ENCODE results near the gene PRICKLE1.

DNA sequence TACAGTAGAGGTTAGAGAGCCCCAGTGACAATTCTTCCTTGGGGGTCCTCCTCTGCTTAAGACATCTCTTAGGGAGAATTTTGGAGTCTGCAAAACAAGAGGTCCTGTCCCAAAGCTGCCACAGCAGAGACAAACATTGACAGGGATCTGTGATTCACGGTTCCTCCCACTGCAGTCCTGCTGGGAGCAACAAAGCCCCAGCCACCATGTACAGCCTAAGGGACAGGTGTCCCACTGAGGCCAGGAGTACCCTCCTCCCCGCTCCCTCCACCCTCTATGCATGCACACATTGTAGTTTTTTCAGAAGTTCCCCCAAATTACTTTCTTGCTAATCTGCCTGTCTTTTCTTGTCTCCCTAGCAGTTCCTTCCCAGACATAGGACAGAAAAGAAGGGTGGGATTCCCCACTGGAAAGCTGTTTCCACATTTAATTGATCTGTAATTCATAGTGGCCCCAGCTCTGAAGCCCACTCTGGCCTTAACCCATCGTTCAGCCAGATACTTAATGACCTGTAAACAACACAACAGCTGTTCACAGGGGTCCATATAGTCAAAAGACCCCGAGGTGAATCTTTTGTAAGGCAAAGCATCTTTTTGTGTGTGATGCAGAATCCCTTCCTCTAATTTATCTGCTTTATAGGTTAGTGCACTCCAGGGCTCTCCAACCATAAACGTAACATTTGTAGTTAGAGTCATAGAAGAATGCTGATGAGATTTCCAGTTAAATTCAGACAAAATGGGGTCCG, 13.9 kb upstream of the PRICKLE1 start:
- no peak for TF ChIP-seq CTCF (conservative IDR thresholded peaks at IDR 0.05)
- no peak for TF ChIP-seq EZH2 (IDR thresholded peaks at IDR 0.05; ENCODE audit: low read depth)

Measured in PC-9 (cell line).